Measurements from ENCODE around the gene CDK5R2.
"Not testable (repeated sequence)": the region's sequence is repeated elsewhere in the genome, so short reads cannot be mapped to it uniquely, and the experiment has no call there.

The CDK5R2 gene

DNA sequence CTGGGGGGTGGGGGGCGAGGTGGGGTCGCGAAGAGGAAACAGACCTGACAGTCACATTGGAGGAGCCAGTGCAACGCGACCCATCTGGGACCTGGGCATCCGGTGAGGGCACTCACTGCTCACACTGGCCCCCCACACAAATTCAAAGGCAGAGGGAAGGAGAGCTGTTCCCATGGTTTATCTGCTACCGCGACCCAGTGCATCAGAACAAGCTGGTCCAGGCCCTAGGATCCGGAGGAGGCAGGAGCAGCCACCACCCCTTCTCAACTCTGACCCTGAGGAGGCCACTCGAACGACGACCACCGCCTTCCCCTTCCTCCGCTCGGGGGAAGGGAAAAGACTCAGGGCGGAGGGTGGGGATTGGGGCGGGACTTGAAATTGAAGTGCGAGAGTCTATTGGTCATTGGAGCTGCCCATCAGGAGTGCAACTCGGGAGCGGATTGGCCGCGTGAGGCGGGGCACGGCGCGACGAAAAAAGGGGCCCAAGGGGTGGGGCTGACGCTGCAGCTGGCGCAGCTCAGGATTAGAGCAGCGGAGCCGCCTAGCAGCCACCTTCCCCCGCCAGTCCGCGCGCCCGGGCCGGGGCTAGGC lies at the start of gene CDK5R2:
CDK5R2 (plus strand) TSS at position 526 of the 591 bp plus-strand sequence. CDS start 155 bp downstream, outside the sequence.
- peak within 1 kb of the TSS; percentile 44; the same call in 1 of the 2 replicates for H3K4me3 ChIP-seq (ENCODE audit: low read length)
- no peak for TF ChIP-seq ZNF274 (IDR thresholded peaks at IDR 0.05; ENCODE audit: low read depth, low read length)

- H3K4me3 ChIP-seq (ENCODE audit: low read length) = no peak overlapping the region
- no peak for TF ChIP-seq ZNF274 (IDR thresholded peaks at IDR 0.05; ENCODE audit: low read depth, low read length)
Measured at GRCh38 chr2:218910741-218911140, 48.7 kb upstream of the CDK5R2 start.

- TF ChIP-seq ZNF274 (IDR thresholded peaks at IDR 0.05; ENCODE audit: low read depth, low read length) = no peak
- no peak overlapping the region for H3K4me3 ChIP-seq (ENCODE audit: low read length)
Measured at GRCh38 chr2:218920504-218920903, 39.0 kb upstream of the CDK5R2 start.

DNA sequence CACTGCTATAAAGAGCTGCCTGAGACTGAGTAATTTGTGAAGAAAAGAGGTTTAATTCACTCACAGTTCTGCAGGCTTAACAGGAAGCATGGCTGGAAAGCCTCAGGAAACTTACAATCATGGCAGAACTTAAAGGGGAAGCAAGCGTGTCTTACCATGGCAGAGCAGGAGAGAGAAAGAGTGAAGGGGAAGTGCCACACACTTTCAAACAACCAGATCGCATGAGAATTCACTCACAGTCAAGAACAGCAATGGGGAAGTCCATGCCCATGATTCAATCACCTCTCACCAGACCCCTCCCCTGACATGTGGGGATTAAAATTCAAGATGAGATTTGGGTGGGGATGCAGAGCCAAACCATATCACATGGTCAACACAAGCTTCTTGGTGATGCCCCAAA lies 34.7 kb upstream of the CDK5R2 start:
- no peak overlapping the region for H3K4me3 ChIP-seq (ENCODE audit: low read length)
- no peak for TF ChIP-seq ZNF274 (IDR thresholded peaks at IDR 0.05; ENCODE audit: low read depth, low read length)

DNA sequence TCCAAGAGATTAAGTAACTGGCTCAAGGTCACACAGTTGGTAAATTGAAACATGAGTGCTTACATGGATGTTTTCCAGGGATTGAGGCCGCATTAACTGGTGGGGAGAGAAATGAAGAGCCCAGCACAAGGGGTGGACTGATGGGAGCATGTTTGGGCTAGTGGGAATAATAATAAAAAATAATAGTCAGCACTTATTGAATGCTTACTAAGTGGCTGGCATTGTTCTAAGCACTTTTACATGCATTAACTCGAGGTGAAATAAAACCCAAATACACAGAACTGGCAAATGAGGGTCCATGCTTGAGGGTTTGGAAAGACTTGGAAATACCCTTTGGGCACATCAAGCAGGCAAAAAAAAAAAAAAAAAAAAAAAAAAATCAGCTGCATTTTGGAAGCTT lies 34.0 kb upstream of the CDK5R2 start:
- TF ChIP-seq ZNF274 (IDR thresholded peaks at IDR 0.05; ENCODE audit: low read depth, low read length) = no peak
- H3K4me3 ChIP-seq (ENCODE audit: low read length) = no peak overlapping the region

DNA sequence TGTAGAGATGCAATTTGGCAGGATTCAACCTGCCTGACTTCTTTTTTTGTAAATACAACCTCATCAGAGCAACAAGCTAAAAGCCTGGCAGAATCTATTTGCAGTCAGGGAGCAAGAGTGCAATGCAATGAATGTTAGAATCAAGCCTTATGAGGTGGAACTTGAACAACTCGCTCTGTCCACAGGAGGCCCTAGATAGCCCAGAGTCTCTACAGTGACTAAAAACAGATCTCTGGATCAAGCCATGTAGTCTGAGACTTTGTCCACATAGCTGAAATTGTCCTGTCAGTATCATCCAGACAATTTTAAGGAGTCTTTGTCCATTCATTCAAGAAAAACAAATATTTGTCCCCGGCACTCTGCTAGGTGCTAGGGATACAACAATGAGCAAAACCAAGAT lies 32.0 kb upstream of the CDK5R2 start:
- no peak overlapping the region for H3K4me3 ChIP-seq (ENCODE audit: low read length)
- TF ChIP-seq ZNF274 (IDR thresholded peaks at IDR 0.05; ENCODE audit: low read depth, low read length) = no peak

- no peak for TF ChIP-seq ZNF274 (IDR thresholded peaks at IDR 0.05; ENCODE audit: low read depth, low read length)
- H3K4me3 ChIP-seq (ENCODE audit: low read length) = no peak overlapping the region
Measured at GRCh38 chr2:218927876-218928275, 31.6 kb upstream of the CDK5R2 start.

DNA sequence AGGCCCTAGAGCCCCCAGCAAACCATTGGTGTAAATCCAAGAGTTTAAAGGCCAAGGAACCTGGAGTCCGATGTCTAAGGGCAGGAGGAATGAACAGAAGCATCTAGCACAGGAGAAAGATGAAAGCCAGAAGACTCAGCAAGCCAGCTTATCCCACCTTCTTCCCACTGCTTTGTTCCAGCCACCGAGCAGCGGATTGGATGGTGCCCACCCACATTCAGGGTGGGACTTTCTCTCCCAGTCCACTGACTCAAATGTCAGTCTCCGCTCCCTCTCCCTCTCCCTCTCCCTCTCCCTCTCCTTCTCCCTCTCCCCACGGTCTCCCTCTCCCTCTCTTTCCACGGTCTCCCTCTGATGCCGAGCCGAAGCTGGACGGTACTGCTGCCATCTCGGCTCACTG lies 29.0 kb upstream of the CDK5R2 start:
- not testable (repeated sequence) for H3K4me3 ChIP-seq (ENCODE audit: low read length)

DNA sequence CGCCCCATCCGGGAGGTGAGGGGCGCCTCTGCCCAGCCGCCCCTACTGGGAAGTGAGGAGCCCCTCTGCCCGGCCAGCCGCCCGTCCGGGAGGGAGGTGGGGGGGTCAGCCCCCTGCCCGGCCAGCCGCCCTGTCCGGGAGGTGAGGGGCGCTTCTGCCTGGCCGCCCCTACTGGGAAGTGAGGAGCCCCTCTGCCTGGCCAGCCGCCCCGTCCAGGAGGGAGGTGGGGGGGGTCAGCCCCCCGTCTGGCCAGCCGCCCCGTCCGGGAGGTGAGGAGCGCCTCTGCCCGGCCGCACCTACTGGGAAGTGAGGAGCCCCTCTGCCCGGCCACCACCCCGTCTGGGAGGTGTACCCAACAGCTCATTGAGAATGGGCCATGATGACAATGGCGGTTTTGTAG lies 27.7 kb upstream of the CDK5R2 start:
- not testable (repeated sequence) for H3K4me3 ChIP-seq (ENCODE audit: low read length)

GRCh38 chr2:218944759-218945404 lies 14.6 kb upstream of the CDK5R2 start:
- TF ChIP-seq ZNF274 (IDR thresholded peaks at IDR 0.05; ENCODE audit: low read depth, low read length) = no peak
- H3K4me3 ChIP-seq (ENCODE audit: low read length) = no peak overlapping the region

DNA sequence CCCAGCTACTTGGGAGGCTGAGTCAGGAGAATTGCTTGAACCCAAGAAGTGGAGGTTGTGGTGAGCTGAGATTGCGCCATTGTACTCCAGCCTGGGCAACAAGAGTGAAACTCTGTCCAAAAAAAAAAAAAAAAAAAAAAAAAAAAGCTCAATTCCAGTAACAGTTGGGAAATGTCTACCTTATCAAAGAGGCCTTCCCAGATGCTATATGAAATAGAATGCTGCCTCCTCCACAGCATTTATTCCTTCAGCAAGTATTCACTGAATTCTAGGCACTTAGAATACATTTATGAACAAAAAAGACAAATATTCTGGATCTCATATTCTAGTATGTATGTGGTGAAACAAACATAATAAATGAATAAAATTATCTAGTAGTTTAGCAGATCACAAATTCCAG lies 12.8 kb upstream of the CDK5R2 start:
- no peak overlapping the region for H3K4me3 ChIP-seq (ENCODE audit: low read length)
- TF ChIP-seq ZNF274 (IDR thresholded peaks at IDR 0.05; ENCODE audit: low read depth, low read length) = no peak

GRCh38 chr2:218952160-218952559 lies 7.3 kb upstream of the CDK5R2 start:
- no peak for TF ChIP-seq ZNF274 (IDR thresholded peaks at IDR 0.05; ENCODE audit: low read depth, low read length)
- H3K4me3 ChIP-seq (ENCODE audit: low read length) = no peak overlapping the region

DNA sequence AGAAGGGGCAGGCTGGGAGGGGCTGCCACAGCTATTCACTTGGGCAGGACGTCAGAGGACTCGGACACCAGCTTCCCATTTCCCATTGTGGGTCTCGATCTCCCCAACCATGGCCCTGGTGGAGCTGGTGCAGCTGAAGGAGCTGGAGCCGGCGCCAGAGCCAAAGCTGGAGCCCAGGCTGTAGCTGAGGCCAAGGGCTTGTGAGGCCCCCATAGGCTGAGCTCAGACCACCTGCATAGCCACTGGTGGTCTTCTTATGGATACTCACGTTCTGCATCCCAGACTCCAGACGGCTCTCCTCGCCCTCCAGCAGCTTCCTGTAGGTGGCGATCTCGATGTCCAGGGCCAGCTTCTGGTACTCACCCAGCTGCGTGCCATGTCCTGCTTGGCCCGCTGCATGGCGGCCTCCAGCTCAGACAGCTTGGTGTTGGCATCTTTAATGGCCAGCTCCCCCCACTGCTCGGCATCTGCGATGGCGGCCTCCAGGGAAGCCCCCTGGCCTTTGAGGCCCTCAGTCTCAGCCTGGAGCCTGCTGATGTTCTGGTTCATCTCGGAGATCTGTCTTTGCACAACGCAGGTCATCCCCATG lies 6.0 kb upstream of the CDK5R2 start:
- no peak overlapping the region for H3K4me3 ChIP-seq (ENCODE audit: low read length)
- TF ChIP-seq ZNF274 (IDR thresholded peaks at IDR 0.05; ENCODE audit: low read depth, low read length) = no peak

DNA sequence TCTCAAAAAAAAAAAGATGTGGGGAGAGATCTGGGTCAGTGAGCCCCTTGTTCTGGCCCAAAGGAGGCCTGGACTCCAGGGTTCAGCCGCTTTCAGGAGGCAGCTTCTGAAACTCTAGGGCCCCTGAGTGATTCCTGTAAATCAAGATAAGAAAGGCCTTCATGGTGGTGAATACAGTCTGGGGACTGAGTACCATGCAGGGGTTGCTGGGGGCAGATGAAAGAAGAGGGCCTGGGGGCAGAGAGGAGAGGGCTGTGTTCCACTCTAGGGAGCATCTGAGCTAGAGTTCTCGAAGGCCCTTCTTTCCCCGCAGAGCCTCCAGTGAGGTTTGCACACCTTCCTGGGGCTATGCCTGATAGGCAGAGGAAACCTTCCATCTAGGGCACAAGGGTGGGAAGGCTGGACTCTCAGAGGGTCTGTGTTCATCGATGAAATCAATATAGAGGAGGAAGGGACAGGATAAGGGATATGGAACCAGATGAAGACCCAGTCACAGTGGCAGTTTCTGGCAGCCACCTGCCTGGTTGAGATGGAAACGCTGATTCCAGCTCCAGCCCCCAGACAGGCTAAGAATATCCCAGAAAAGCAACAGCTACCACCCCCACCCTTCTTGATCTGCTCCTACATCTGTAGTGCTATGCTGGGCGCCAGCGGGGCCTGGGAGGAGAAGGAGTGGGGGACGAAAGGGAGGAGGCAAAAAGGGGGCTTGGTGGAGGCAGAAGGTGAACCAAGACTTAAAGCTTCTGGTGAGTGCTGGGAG lies 4.7 kb upstream of the CDK5R2 start:
- H3K4me3 ChIP-seq (ENCODE audit: low read length) = no peak overlapping the region
- no peak for TF ChIP-seq ZNF274 (IDR thresholded peaks at IDR 0.05; ENCODE audit: low read depth, low read length)

- H3K4me3 ChIP-seq (ENCODE audit: low read length) = no peak overlapping the region
- TF ChIP-seq ZNF274 (IDR thresholded peaks at IDR 0.05; ENCODE audit: low read depth, low read length) = no peak
Measured at GRCh38 chr2:218956039-218956438, 3.4 kb upstream of the CDK5R2 start.

Data from GM08714 (cell line).